Cardiac muscle cell (in vitro differentiated cells and primary cell): ENCODE data around the gene MS4A6E. TPM values are rescaled to one million over a fixed set of nuclear protein-coding genes. Genes with fewer than 3 reads are reported as not detected.

ENCODE experiments used
- DNase-seq, 2 donors: peaks; one replicate each; pipeline versions ENCODE4 v3.0.0 to v3.0.0-alpha.2; 2010 to 2017; ENCODE audit warnings: low read depth in 1 of 2, low spot score in 1 of 2
- H3K27ac ChIP-seq: fragments of 200-600 bp; sonication (generic); 2 replicates; pipeline ENCODE4 v1.5.1; 2016
- H3K27me3 ChIP-seq: fragments of 200-600 bp; sonication (generic); 2 replicates; pipeline ENCODE4 v1.6.0; 2016; ENCODE audit warnings: control low read depth
- H3K36me3 ChIP-seq: fragments of 200-600 bp; sonication (generic); 2 replicates; pipeline ENCODE4 v1.5.1; 2016; ENCODE audit warnings: control low read depth
- H3K4me1 ChIP-seq: fragments of 200-600 bp; sonication (generic); 2 replicates; pipeline ENCODE4 v1.8.1; 2017; ENCODE audit warnings: low read depth, mild to moderate bottlenecking, mixed run types
- H3K4me3 ChIP-seq: fragments of 200-600 bp; sonication (generic); 2 replicates; pipeline ENCODE4 v1.5.1; 2016; ENCODE audit warnings: mild to moderate bottlenecking
- H3K9me3 ChIP-seq: fragments of 200-600 bp; sonication (generic); 2 replicates; pipeline ENCODE4 v1.5.1; 2017; ENCODE audit warnings: low read depth, mild to moderate bottlenecking, control low read depth
- polyA plus RNA-seq: library from polyadenylated mRNA; unstranded; fragments of >200 nt; fragmentation: Nextera tagmentation; extraction: Ambion mirVana; gene quantifications from 2 replicates; pipeline ENCODE4 v1.2.1, GENCODE V29; 2016
- total RNA-seq: library from RNA; depleted of rRNA; stranded (reverse); fragments of >200 nt; gene quantifications from 2 replicates; pipeline ENCODE4 v1.2.3, GENCODE V29; 2016
- TF ChIP-seq, protein P1 (sequence below): IDR thresholded peaks from 2 replicates; pipeline ENCODE4 v1.5.1; 2012; ENCODE audit warnings: low read depth, mild to moderate bottlenecking, low read length

Gene MS4A6E
- total and polyA plus RNA-seq, 2 experiments from 2014 or later = not detected

DNA sequence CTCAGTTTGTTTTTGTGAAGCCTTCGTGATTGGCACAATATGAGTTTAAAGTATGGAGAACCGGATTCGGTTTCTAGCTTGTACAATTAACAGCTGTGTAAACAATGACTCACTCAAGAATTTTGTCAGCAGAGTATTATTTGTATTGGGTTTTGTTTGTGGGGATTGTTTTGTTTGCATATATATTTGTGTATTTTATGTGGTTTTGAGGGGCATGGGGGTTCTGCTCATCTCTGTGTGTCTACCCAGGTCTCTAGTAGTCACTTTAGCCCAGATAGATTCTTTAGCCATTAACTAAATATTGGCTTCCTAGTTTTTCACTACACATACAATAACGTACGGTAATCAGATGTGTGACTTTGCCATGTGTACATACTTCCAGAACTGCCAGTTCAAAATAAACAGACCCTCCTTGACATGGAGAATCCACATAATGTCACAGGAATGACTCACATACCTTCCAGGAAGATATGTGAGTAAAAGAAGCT, 43.8 kb downstream of the MS4A6E start:
- H3K4me3 ChIP-seq = no peak overlapping the region
- H3K36me3 ChIP-seq = no peaks in the 10 kb centered on the region
- no peak overlapping the region for H3K27ac ChIP-seq
- H3K4me1 ChIP-seq = no peaks in the 10 kb centered on the region
- TF ChIP-seq, protein P1, sequence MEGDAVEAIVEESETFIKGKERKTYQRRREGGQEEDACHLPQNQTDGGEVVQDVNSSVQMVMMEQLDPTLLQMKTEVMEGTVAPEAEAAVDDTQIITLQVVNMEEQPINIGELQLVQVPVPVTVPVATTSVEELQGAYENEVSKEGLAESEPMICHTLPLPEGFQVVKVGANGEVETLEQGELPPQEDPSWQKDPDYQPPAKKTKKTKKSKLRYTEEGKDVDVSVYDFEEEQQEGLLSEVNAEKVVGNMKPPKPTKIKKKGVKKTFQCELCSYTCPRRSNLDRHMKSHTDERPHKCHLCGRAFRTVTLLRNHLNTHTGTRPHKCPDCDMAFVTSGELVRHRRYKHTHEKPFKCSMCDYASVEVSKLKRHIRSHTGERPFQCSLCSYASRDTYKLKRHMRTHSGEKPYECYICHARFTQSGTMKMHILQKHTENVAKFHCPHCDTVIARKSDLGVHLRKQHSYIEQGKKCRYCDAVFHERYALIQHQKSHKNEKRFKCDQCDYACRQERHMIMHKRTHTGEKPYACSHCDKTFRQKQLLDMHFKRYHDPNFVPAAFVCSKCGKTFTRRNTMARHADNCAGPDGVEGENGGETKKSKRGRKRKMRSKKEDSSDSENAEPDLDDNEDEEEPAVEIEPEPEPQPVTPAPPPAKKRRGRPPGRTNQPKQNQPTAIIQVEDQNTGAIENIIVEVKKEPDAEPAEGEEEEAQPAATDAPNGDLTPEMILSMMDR = no peak
- H3K27me3 ChIP-seq = no peaks in the 10 kb centered on the region
- DNase-seq = no peak
- H3K9me3 ChIP-seq = no peaks in the 10 kb centered on the region

DNA sequence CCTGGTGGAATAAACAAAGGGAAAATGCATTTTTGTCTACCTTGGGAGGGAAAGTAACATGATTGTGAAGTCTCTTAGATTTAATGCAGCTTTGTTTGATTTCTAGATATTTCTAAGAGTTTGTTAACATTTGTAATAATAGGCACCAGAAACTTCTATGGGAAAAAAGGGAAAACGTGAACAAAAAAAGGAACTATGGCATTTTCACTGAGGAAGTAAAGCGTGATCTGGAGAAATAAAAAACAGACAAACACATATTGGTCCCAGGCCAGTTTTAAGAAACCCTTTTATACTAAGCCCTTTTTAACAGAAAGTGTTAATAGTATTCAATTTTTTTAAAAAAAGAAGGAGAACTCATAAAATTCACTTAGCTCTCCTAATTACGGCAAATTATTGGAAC, 44.3 kb downstream of the MS4A6E start:
- no peak for DNase-seq
- H3K9me3 ChIP-seq = no peaks in the 10 kb centered on the region
- H3K27me3 ChIP-seq = no peaks in the 10 kb centered on the region
- no peaks in the 10 kb centered on the region for H3K36me3 ChIP-seq
- H3K4me3 ChIP-seq = no peak overlapping the region
- H3K4me1 ChIP-seq = no peaks in the 10 kb centered on the region
- no peak overlapping the region for H3K27ac ChIP-seq
- TF ChIP-seq, protein P1 = no peak

DNA sequence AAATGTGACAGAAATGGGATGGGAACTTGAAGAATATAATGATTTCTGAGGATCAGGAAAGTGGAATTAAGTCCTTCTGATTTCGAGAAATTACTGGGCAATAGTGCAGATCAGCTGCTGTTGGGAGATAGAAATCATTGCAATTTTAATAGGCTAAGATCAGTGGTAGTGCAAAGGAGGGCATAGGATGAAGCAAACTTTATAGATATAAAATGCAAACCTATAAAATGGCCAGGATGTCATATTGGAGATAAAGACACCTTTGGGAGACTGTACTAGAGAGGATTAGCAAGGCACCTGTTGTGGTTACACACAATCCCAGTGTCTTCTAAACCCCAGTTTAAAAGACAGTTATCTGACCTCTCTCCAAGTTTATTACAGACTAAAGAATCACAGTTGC, 44.8 kb downstream of the MS4A6E start:
- no peaks in the 10 kb centered on the region for H3K9me3 ChIP-seq
- H3K4me3 ChIP-seq = no peak overlapping the region
- no peaks in the 10 kb centered on the region for H3K4me1 ChIP-seq
- H3K27me3 ChIP-seq = no peaks in the 10 kb centered on the region
- H3K27ac ChIP-seq = no peak overlapping the region
- no peak for DNase-seq
- H3K36me3 ChIP-seq = no peaks in the 10 kb centered on the region
- TF ChIP-seq, protein P1 = no peak

DNA sequence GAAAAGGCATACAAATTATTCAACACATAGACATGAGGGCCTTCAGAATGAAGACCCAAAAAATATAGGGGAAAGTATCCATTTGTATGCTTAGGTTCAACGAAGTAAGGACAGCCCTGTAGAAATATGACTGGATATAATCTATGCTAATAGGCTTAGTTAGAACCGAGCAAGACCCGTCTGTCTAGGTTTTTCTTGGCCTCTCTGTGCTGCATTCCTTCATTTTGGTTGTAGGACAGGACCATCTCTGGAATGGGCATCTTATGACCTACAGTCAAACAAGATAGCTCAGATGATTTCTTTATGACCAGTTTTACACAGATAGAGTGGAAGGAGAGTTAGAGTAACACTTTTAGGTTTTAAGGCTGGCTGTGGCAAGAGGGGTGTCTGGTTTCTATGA, 45.7 kb downstream of the MS4A6E start:
- H3K27me3 ChIP-seq = no peaks in the 10 kb centered on the region
- H3K27ac ChIP-seq = no peak overlapping the region
- TF ChIP-seq, protein P1 = no peak
- H3K4me1 ChIP-seq = no peaks in the 10 kb centered on the region
- H3K36me3 ChIP-seq = no peaks in the 10 kb centered on the region
- H3K4me3 ChIP-seq = no peak overlapping the region
- no peaks in the 10 kb centered on the region for H3K9me3 ChIP-seq
- no peak for DNase-seq

DNA sequence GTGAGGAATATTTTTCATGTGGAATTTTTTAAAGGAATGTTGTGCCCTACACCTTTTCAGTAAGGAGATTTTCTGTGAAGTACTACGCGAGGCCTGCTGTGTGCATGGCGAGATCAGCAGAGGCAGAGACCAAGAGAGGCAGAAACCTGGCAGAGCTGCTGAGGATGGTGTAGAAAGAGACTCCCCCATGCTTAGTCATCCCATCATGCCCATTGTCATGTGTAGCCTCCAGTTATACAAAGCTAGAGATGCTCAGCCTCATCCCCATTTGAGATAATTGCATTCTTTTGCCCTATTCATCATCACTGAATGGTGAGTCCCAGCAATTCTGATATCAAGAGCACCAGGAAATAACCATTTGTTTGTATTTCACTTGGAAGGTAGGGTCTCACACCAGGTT, 48.3 kb downstream of the MS4A6E start:
- Histone ChIP-seq H3K27ac (no peak overlapping the region), H3K27me3 (no peaks in the 10 kb centered on the region)

More for the DNA sequence above, 48.3 kb downstream of the MS4A6E start:
- Histone ChIP-seq H3K4me1 (no peaks in the 10 kb centered on the region), H3K9me3 (no peaks in the 10 kb centered on the region), H3K4me3 (no peak overlapping the region), H3K36me3 (no peaks in the 10 kb centered on the region)
- no peak for DNase-seq
- TF ChIP-seq, protein P1 = no peak
